Spinal cord (tissue), 10 donors: ENCODE measurements around the gene MAPK8IP2. TPM values are rescaled to one million over a fixed set of nuclear protein-coding genes. Genes with fewer than 3 reads are reported as not detected.
"Not testable (repeated sequence)": the region's sequence is repeated elsewhere in the genome, so short reads cannot be mapped to it uniquely, and the experiment has no call there.

Source experiments
- DNase-seq, 6 donors: peaks; one replicate each; pipeline versions ENCODE4 v3.0.0 to v3.0.0-alpha.2; 2013 to 2015; ENCODE audit warnings: low spot score in 6 of 6, low read depth in 4 of 6
- H3K27ac ChIP-seq: one replicate; pipeline ENCODE4 v1.5.1; 2013; ENCODE audit warnings: low read depth, low read length, control low read depth
- H3K27me3 ChIP-seq: one replicate; pipeline ENCODE4 v1.6.1; 2013; ENCODE audit warnings: low read length; ENCODE audit not compliant: control insufficient read depth, insufficient read depth
- H3K36me3 ChIP-seq: one replicate; pipeline ENCODE4 v1.6.1; 2013; ENCODE audit warnings: low read length; ENCODE audit not compliant: control insufficient read depth, insufficient read depth
- H3K4me1 ChIP-seq: one replicate; pipeline ENCODE4 v1.6.1; 2013; ENCODE audit warnings: low read length; ENCODE audit not compliant: control insufficient read depth, insufficient read depth
- H3K4me3 ChIP-seq: one replicate; pipeline ENCODE4 v1.5.1; 2013; ENCODE audit warnings: low read depth, low read length, control low read depth
- H3K9me3 ChIP-seq: one replicate; pipeline ENCODE4 v1.6.1; 2013; ENCODE audit warnings: low read length; ENCODE audit not compliant: control insufficient read depth, insufficient read depth
- WGBS: methylation state at CpG from one replicate; pipeline ENCODE4 v1.1.5; 2013; ENCODE audit warnings: missing lambda C conversion rate; ENCODE audit not compliant: insufficient coverage; 5-methylcytosine and 5-hydroxymethylcytosine counted together
- polyA plus RNA-seq, 2 donors: library from polyadenylated mRNA; unstranded; fragments of 120-200 nt; gene quantifications; one replicate each; pipeline ENCODE4 v1.2.1, GENCODE V29; 2013; ENCODE audit not compliant: insufficient read length in 2 of 2
- total RNA-seq, 2 donors: library from RNA; depleted of rRNA in 1 of 2; stranded (reverse); fragments of 120-200 nt in 1 of 2; fragments of >200 nt in 1 of 2; gene quantifications; one replicate each; pipeline versions ENCODE4 v1.2.3 to v1.2.4, GENCODE V29; 2013 to 2014
- donor health status: healthy.

The MAPK8IP2 gene
- total and polyA plus RNA-seq, 4 donors = 19.8 to 109 (median 73.1) TPM

GRCh38 chr22:50605613-50606074 is 5.1 kb downstream of the MAPK8IP2 start:
- H3K4me1 ChIP-seq = peaks cover 21% of the 10 kb centered on the region
- no peak overlapping the region for H3K4me3 ChIP-seq
- WGBS = 78% methylated on average over 20 of the region's 20 CpGs
- H3K27me3 ChIP-seq = no peaks in the 10 kb centered on the region
- no peak for DNase-seq
- peaks cover 80% of the 10 kb centered on the region for H3K36me3 ChIP-seq
- no peaks in the 10 kb centered on the region for H3K9me3 ChIP-seq
- no peak overlapping the region for H3K27ac ChIP-seq

DNA sequence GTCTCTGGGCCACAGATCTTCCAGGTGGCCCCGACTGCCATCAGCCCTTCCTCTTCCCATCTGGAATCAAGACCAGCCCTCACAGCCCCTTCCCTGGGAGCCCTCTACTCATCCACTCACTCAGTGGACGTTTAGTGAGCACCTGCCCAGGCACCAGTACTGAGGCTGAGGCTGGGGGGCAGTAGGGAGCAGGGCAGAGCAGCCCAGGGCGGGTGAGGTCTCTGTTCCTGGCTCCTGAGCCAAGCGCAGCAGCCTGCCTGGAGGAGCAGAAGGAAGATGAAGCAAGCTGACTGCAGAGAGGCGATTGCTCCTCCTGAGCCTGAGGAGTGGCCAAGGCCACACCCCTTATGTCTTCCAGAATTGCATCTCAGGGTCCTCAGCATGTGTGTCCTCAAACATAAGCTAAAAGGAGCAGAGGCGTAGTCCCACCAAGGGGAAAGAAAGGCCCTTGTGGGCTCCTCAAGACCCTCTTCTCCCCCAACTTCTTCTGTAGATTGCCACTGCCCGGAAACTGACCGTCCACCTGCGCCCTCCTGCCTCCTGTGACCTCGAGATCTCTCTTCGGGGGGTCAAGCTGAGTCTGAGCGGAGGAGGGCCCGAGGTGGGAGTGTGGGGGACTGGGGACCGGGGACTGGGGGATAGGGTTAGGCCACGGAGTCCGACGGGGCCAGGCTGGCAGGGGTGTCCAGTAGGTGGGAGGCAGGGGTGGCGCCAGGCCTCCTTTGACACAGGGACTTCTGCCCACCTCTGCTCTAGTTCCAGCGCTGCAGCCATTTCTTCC is 5.8 kb downstream of the MAPK8IP2 start:
- Histone ChIP-seq H3K4me1 (peaks cover 16% of the 10 kb centered on the region), H3K27ac (no peak overlapping the region), H3K9me3 (no peaks in the 10 kb centered on the region), H3K36me3 (peaks cover 88% of the 10 kb centered on the region), H3K27me3 (no peaks in the 10 kb centered on the region), H3K4me3 (no peak overlapping the region)
- DNase-seq = no peak
- 66% methylated on average over 12 of the region's 19 CpGs for WGBS

DNA sequence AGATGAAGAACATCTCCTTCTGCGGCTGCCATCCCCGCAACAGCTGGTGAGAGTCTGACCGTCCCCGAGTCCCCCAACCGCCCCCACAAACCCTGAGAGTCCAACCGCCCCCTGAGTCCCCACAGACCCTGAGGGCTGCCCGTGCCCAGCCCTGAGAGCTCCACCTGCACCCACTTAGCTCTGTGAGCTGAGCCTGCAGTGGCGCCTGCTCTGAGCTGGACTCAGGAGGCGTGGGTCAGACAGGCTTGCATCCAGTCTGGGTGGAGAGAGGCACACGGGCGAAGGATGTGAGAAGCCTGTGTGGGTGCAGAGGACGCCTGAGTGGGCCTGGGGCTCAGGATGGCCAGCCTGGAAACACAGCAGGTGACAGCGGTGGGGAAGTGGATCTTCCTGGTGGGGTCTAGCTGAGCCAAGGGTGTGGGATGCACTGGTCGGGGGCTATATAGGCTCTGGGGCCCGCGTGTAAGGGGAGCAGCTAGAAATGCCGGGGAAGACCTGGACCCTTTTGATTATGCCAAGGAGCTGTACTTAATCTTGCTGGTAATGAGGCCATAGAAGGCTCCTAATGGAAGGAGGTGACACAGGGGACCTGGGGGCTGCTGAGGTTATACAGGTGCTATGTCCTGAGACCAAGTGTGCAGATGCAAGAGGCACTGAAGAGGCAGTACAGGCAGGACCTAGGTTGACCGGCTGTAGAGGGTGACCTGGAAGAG is 6.5 kb downstream of the MAPK8IP2 start:
- no peak for DNase-seq
- Histone ChIP-seq H3K27ac (no peak overlapping the region), H3K4me3 (no peak overlapping the region), H3K9me3 (no peaks in the 10 kb centered on the region), H3K27me3 (no peaks in the 10 kb centered on the region), H3K4me1 (peaks cover 9% of the 10 kb centered on the region), H3K36me3 (peaks cover 94% of the 10 kb centered on the region)
- WGBS = 79% methylated on average over 16 of the region's 18 CpGs

- peaks cover 3% of the 10 kb centered on the region for H3K4me1 ChIP-seq
- H3K4me3 ChIP-seq = no peak overlapping the region
- H3K27me3 ChIP-seq = no peaks in the 10 kb centered on the region
- H3K27ac ChIP-seq = no peak overlapping the region
- H3K9me3 ChIP-seq = no peaks in the 10 kb centered on the region
- no peak for DNase-seq
- WGBS = 69% methylated on average over 6 of the region's 6 CpGs
- H3K36me3 ChIP-seq = peaks cover 97% of the 10 kb centered on the region
Measured at GRCh38 chr22:50607659-50608020, 7.0 kb downstream of the MAPK8IP2 start.

DNA sequence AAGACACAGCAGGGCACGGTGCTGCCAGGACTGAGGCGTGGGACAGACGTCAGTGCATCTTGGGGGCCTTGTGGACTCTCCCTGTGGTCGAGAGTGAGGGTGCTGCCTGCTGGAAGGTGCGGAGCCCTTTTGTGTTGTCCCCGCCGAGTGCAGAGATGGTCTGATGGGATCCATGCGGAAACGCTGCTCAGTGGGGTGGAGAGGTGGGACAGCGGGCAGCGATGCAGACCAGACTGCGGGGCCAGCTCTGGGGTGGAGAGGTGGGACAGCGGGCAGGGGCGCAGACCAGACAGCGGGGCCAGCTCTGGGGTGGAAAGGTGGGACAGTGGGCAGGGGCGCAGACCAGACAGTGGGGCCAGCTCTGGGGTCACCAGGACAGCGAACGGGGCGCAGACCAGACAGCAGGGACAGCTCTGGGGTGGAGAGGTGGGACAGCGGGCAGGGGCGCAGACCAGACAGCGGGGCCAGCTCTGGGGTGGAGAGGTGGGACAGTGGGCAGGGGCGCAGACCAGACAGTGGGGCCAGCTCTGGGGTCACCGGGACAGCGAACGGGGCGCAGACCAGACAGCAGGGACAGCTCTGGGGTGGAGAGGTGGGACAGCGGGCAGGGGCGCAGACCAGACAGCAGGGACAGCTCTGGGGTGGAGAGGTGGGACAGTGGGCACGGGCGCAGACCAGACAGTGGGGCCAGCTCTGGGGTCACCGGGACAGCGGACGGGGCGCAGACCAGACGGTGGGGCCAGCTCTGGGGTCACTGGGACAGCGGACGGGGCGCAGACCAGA is 7.7 kb downstream of the MAPK8IP2 start:
- not testable (repeated sequence) for DNase-seq, H3K9me3 ChIP-seq, H3K4me3 ChIP-seq, H3K27me3 ChIP-seq, H3K27ac ChIP-seq, H3K4me1 ChIP-seq
- H3K36me3 ChIP-seq = peaks cover 94% of the 10 kb centered on the region
- 86% methylated on average over 39 of the region's 39 CpGs for WGBS

GRCh38 chr22:50608996-50609395 is 8.4 kb downstream of the MAPK8IP2 start:
- H3K27me3 ChIP-seq = no peaks in the 10 kb centered on the region
- WGBS = 88% methylated on average over 7 of the region's 10 CpGs
- H3K4me1 ChIP-seq = no peaks in the 10 kb centered on the region
- no peak overlapping the region for H3K27ac ChIP-seq
- H3K4me3 ChIP-seq = no peak overlapping the region
- H3K36me3 ChIP-seq = peaks cover 87% of the 10 kb centered on the region
- no peak for DNase-seq
- no peaks in the 10 kb centered on the region for H3K9me3 ChIP-seq

DNA sequence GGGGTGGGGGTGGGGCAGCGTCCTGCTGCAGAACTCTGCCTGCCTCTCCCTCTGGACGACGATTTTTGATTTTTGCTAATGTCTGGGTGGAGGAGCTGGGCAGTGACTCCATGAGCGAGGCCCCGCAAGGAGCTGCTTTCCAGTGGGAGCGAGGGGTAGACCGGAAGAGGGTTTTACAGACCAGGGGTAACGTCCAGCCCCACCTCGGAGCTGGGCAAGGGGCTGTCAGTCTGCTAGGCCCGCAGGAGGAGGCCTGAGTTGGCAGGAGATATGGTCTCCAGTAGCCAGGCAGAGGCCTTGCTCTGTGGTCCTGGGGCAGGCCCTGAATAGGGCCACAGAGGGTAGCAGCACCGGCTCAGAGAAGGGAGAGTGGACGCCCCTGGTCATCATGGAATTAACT is 9.0 kb downstream of the MAPK8IP2 start:
- H3K4me3 ChIP-seq = no peak overlapping the region
- H3K27ac ChIP-seq = no peak overlapping the region
- no peaks in the 10 kb centered on the region for H3K4me1 ChIP-seq
- H3K36me3 ChIP-seq = peaks cover 83% of the 10 kb centered on the region
- no peak for DNase-seq
- no peaks in the 10 kb centered on the region for H3K9me3 ChIP-seq
- 87% methylated on average over 12 of the region's 12 CpGs for WGBS
- H3K27me3 ChIP-seq = no peaks in the 10 kb centered on the region

GRCh38 chr22:50610041-50610451 is 9.5 kb downstream of the MAPK8IP2 start:
- Histone ChIP-seq H3K36me3 (peaks cover 78% of the 10 kb centered on the region), H3K4me1 (no peaks in the 10 kb centered on the region), H3K4me3 (no peak overlapping the region), H3K27me3 (no peaks in the 10 kb centered on the region), H3K9me3 (no peaks in the 10 kb centered on the region), H3K27ac (no peak overlapping the region)
- WGBS = 69% methylated on average over 11 of the region's 11 CpGs
- no peak for DNase-seq

DNA sequence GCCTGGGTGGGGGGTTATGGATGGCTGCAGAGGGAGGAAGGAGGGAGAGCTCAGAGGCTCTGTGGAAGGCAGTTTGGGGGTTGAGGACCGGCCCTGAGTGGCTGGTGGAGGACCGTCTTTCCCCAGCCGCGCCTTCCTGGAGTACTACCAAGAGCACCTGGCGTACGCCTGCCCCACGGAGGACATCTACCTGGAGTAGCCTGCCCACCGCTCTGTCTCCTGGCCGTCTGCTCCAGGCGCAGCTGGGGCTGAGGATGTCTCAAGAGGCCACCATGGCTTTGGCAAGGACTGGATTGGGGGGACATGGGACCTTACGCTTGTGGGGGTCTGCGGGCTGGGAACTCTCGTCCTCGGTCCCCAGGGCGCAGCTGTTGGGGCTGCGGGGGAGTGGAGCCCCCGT is 10.0 kb downstream of the MAPK8IP2 start:
- H3K9me3 ChIP-seq = no peaks in the 10 kb centered on the region
- H3K27ac ChIP-seq = no peak overlapping the region
- no peak for DNase-seq
- H3K4me1 ChIP-seq = no peaks in the 10 kb centered on the region
- WGBS = 90% methylated on average over 13 of the region's 17 CpGs
- H3K27me3 ChIP-seq = no peaks in the 10 kb centered on the region
- H3K36me3 ChIP-seq = peaks cover 73% of the 10 kb centered on the region
- H3K4me3 ChIP-seq = no peak overlapping the region
